Lung (tissue), 12 donors: Measurements from ENCODE around the gene CPD. TPM values are rescaled to one million over a fixed set of nuclear protein-coding genes. Genes with fewer than 3 reads are reported as not detected.
"Not testable (repeated sequence)": the region's sequence is repeated elsewhere in the genome, so short reads cannot be mapped to it uniquely, and the experiment has no call there.

Experiments
- ATAC-seq: fragments of 200-7000 bp; cut with Tn5 transposase; one replicate; pipeline ENCODE4 v1.9.1; 2020; ENCODE audit warnings: moderate number of reproducible peaks; ENCODE audit not compliant: insufficient read depth, low FRiP score
- DNase-seq, 3 donors: peaks; one replicate each; pipeline ENCODE4 v3.0.0-alpha.2; 2013 to 2017
- H3K27ac ChIP-seq, 2 donors: one replicate each; pipeline ENCODE4 v1.5.1; 2013; ENCODE audit warnings: mild to moderate bottlenecking in 2 of 2, moderate library complexity in 2 of 2, control low read depth in 1 of 2, inconsistent platforms in 1 of 2, low read depth in 1 of 2, low read length in 1 of 2
- H3K27me3 ChIP-seq, 3 donors: one replicate each; pipeline ENCODE4 v1.5.1; 2013; ENCODE audit warnings: low read length in 2 of 3; ENCODE audit not compliant: control insufficient read depth in 3 of 3, insufficient read depth in 3 of 3
- H3K36me3 ChIP-seq, 4 donors: one replicate each; pipeline ENCODE4 v1.5.1; 2013; ENCODE audit warnings: low read length in 4 of 4, mild to moderate bottlenecking in 1 of 4, moderate library complexity in 1 of 4; ENCODE audit not compliant: control insufficient read depth in 4 of 4, insufficient read depth in 4 of 4
- H3K4me1 ChIP-seq, 5 donors: one replicate each; pipeline ENCODE4 v1.5.1; 2013; ENCODE audit warnings: low read length in 5 of 5, mild to moderate bottlenecking in 2 of 5, moderate library complexity in 1 of 5; ENCODE audit not compliant: control insufficient read depth in 5 of 5, insufficient read depth in 5 of 5
- H3K4me3 ChIP-seq: one replicate; pipeline ENCODE4 v1.5.1; 2013; ENCODE audit warnings: mild to moderate bottlenecking, control low read depth, moderate library complexity
- H3K9ac ChIP-seq, 2 donors: one replicate each; pipeline ENCODE4 v1.5.1; 2013; ENCODE audit warnings: low read length in 2 of 2, control low read depth in 1 of 2; ENCODE audit not compliant: insufficient read depth in 1 of 2
- H3K9me3 ChIP-seq, 4 donors: one replicate each; pipeline ENCODE4 v1.5.1; 2013; ENCODE audit warnings: low read length in 3 of 4, mild to moderate bottlenecking in 1 of 4, moderate library complexity in 1 of 4; ENCODE audit not compliant: control insufficient read depth in 4 of 4, insufficient read depth in 3 of 4
- CTCF ChIP-seq: IDR thresholded peaks from 2 replicates; pipeline ENCODE4 v1.5.1; 2012; ENCODE audit warnings: mild to moderate bottlenecking; ENCODE audit errors: control extremely low read depth, extremely low read depth
- WGBS, 2 donors: extraction: QIAGEN DNeasy Blood & Tissue Kit; methylation state at CpG; one replicate each; pipeline ENCODE4 v1.1.7; 2013; 5-methylcytosine and 5-hydroxymethylcytosine counted together
- polyA plus RNA-seq, 2 donors: library from polyadenylated mRNA; stranded (reverse); fragments of 200-250 nt; gene quantifications; one replicate each; pipeline ENCODE4 v1.2.1, GENCODE V29; 2013
- total RNA-seq, 2 donors: library from RNA; depleted of rRNA in 1 of 2; stranded (reverse); fragments of >200 nt in 1 of 2; gene quantifications; one replicate each; pipeline ENCODE4 v1.2.1, GENCODE V29; 2014 to 2021
- donor health status: control.
- donor health status: control.
- donor health status: Bipolar disorder and iron deficiency.
- donor health status: healthy.
- donor health status: DM: yes; HTN: yes; CAD: no.

Gene CPD
- total and polyA plus RNA-seq, 4 donors: 11.1 to 126 (median 88.1) TPM

GRCh38 chr17:30349252-30349651 lies 29.5 kb upstream of the CPD start:
- Histone ChIP-seq H3K27ac (no peak overlapping the region), H3K36me3 (no peaks in the 10 kb centered on the region), H3K27me3 (no peaks in the 10 kb centered on the region), H3K9me3 (no peaks in the 10 kb centered on the region), H3K4me3 (no peak overlapping the region), H3K9ac (no peak overlapping the region), H3K4me1 (peaks cover 0 to 11% (median 7%) of the 10 kb centered on the region in 5 donors)
- TF ChIP-seq CTCF: no peak
- no peak for ATAC-seq
- 96 to 97% methylated on average over 1 of the region's 1 CpG for WGBS, 2 donors
- no peak for DNase-seq

GRCh38 chr17:30351263-30351662 lies 27.5 kb upstream of the CPD start:
- not testable (repeated sequence) for H3K27ac ChIP-seq, H3K4me1 ChIP-seq, DNase-seq, H3K9me3 ChIP-seq, H3K36me3 ChIP-seq, H3K9ac ChIP-seq, H3K4me3 ChIP-seq, H3K27me3 ChIP-seq
- 45 to 69% methylated on average over 4 of the region's 4 CpGs for WGBS, 2 donors
- peak; percentile 53 for ATAC-seq

GRCh38 chr17:30351735-30352134 lies 27.0 kb upstream of the CPD start:
- TF ChIP-seq CTCF: no peak

GRCh38 chr17:30352240-30352814 lies 26.4 kb upstream of the CPD start:
- no peak overlapping the region for H3K27ac ChIP-seq
- no peaks in the 10 kb centered on the region for H3K36me3 ChIP-seq
- H3K9ac ChIP-seq: no peak overlapping the region
- H3K4me1 ChIP-seq: no peaks in the 10 kb centered on the region
- H3K27me3 ChIP-seq: no peaks in the 10 kb centered on the region
- no peak for TF ChIP-seq CTCF
- H3K4me3 ChIP-seq: no peak overlapping the region
- no peaks in the 10 kb centered on the region for H3K9me3 ChIP-seq
- ATAC-seq (no peak), DNase-seq (no peak)
- 65 to 75% methylated on average over 2 of the region's 2 CpGs for WGBS, 2 donors

More at GRCh38 chr17:30351735-30352134, 27.0 kb upstream of the CPD start:
- H3K9ac ChIP-seq: no peak overlapping the region
- no peak for ATAC-seq
- no peak overlapping the region for H3K27ac ChIP-seq
- H3K4me1 ChIP-seq: peaks cover 0 to 4% (median 0%) of the 10 kb centered on the region in 5 donors
- no peak overlapping the region for H3K4me3 ChIP-seq
- DNase-seq: no peak
- no peaks in the 10 kb centered on the region for H3K36me3 ChIP-seq
- H3K27me3 ChIP-seq: no peaks in the 10 kb centered on the region
- H3K9me3 ChIP-seq: no peaks in the 10 kb centered on the region
- 38 to 72% methylated on average over 2 of the region's 2 CpGs for WGBS, 2 donors
